Measurements from ENCODE around the gene TUBA4A.

Gene TUBA4A

GRCh38 chr2:219286436-219287115 lies 32.9 kb upstream of the TUBA4A start:
- DNase-seq (ENCODE audit: low spot score), result no peak

- DNase-seq (ENCODE audit: low spot score), result no peak
These were observed 32.2 kb upstream of the TUBA4A start for GRCh38 chr2:219285894-219286425.

GRCh38 chr2:219285373-219285735 lies 31.6 kb upstream of the TUBA4A start:
- no peak for DNase-seq (ENCODE audit: low spot score)

- no peak for DNase-seq (ENCODE audit: low spot score)
These were observed 31.0 kb upstream of the TUBA4A start for GRCh38 chr2:219284501-219285372.

- DNase-seq (ENCODE audit: low spot score), result no peak
These were observed 29.3 kb upstream of the TUBA4A start for GRCh38 chr2:219282943-219283581.

GRCh38 chr2:219282375-219282774 lies 28.7 kb upstream of the TUBA4A start:
- DNase-seq (ENCODE audit: low spot score), result no peak

DNA sequence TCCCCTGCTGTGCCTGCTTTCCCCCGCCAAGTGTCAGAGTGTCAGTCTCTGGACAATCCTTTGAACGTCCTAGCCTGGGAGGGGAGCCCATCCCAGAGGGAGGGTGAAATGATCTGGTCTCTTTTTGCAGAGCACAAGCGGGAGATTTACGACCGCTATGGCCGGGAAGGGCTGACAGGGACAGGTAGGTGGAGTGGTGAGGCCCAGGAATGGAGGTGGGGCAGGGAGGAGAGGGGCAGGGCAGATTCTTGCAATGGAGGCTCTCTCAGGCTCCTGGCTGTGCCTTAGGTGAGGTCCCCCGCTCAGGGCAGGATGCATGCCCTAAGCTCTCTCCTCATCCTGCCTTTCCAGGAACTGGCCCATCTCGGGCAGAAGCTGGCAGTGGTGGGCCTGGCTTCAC lies 27.9 kb upstream of the TUBA4A start:
- DNase-seq (ENCODE audit: low spot score), result no peak

GRCh38 chr2:219280651-219281050 lies 26.9 kb upstream of the TUBA4A start:
- DNase-seq (ENCODE audit: low spot score), result no peak

DNA sequence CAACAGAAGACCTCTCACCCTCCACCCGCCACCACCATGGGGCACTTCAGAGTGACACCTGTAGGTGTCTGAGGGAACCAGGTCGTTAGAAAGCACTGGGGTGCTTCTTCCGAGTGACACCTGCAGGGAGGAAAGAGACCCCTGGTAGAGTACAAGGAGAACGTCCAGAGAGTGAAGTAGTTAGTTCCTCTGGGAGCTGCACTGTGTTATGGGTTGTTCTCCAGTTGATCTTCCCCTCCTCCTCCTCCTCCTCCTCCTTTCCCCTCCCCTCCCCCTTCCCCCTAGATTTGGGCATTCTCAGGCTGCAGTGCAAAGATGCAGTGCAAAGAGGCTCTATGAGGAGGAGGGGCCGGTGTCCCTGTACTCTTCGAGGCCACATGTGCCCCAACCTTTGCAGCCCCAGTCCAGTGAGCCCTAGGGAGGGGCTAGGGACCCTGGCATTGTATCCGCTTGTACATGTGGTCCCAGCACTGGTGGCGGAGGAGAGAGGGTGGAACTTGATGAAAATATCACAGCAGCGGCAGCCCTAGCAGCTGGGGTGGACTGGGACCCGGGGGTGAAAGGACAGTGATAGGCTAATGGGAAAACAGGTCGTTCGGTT lies 26.3 kb upstream of the TUBA4A start:
- no peak for DNase-seq (ENCODE audit: low spot score)

DNA sequence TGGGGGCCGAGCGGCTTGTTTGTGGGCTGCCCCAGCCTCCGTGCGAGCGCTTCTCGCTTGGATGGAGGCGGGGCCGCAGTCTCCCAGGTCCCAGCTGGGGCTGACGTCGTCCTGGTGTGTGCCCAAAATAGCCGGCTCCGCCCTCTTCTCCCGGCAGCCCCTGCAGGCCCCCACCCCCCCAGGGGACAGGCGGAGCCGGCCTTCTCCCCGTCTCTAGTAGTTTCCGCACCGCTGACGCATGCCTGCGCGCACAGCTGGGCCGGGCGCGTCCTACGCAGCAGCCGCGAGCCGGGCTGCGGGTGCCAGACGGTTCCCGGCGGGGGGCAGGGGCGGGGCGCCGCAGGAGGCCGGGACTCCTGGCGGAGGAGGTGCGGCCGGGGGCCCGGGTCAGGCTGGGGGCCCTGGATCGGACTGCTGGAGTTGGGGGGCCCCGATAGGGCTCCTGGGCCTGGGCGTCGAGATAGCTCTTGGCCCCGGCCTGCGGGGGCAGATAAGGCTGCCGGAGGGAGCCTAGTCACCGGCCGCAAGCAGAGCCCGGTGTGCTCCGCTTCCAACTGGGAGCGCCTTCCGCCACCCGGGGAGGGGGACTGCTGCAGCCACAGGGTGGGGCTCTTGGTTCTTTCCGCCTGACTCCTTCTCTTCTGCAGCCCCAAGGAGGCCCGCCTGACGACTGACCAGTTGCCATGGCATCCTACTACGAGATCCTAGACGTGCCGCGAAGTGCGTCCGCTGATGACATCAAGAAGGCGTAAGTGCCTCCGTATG lies 25.6 kb upstream of the TUBA4A start, which contains the start of gene DNAJB2:
DNAJB2 (plus strand) TSS at position 216 of the 765 bp plus-strand sequence; CDS start at position 684, 468 bp downstream.
- DNase-seq (ENCODE audit: low spot score), result peak; percentile 98

DNA sequence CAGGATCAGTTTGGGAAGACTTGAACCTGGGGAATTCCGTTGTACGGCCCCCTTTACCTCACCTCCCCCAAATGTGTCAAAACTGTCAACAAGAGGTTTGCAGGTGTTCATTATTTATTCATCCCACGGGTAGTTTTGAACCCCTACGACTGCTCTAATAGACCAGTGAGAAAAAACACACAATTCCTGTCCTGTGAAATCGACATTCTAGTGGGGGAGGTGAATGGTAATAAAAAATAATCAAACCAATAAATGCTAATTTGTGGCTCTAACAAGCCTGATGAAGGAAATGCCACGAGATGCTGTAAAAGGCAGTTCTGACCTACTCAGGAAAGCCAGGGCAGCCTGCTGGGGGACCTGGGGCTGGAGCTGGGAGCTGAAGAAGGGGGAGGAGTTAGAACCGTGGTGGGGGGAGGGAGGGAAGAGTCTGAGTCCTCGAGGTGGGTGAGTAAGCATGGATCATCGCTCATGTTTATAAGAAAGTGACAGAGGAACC lies 25.0 kb upstream of the TUBA4A start:
- DNase-seq (ENCODE audit: low spot score), result peak; percentile 82

- peak; percentile 84 for DNase-seq (ENCODE audit: low spot score)
These were observed 24.3 kb upstream of the TUBA4A start for GRCh38 chr2:219277703-219278654.

- no peak for DNase-seq (ENCODE audit: low spot score)
These were observed 20.7 kb upstream of the TUBA4A start for GRCh38 chr2:219274361-219274921.

- no peak for DNase-seq (ENCODE audit: low spot score)
These were observed 20.2 kb upstream of the TUBA4A start for GRCh38 chr2:219273937-219274336.

GRCh38 chr2:219272995-219273394 lies 19.3 kb upstream of the TUBA4A start:
- DNase-seq (ENCODE audit: low spot score), result no peak

DNA sequence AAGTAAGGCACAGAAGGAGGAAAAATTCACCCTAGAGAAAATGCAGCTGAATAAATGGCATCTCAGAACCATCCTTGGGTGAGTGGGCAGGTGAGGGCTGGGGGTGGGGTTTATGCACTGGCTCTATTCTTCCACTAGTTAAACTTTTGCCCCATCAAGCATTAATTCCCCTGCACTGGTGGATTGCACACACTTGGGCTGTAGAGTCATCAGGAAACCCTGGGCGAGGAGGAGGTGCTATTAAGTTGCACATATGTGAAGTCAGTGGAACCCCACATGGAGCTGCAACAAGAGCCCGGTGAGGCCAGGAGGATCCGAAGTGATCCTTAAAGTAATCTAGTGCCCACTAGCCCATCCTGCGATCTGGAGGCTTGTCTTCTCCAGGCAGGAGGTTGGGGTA lies 18.6 kb upstream of the TUBA4A start:
- DNase-seq (ENCODE audit: low spot score), result no peak

DNA sequence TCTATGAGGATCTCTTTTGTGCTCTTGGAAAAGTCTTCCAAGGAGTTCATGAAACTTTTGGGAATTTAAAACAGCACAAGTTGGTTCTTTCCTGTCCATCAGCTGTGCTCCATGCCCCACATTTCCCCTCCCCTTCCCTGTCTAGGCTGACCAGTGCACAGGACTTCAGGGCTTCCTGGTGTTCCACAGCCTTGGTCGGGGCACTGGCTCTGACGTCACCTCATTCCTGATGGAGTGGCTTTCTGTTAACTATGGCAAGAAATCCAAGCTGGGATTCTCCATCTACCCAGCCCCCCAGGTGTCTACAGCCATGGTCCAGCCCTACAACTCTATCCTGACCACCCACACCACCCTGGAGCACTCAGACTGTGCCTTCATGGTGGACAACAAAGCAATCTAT lies 17.3 kb upstream of the TUBA4A start:
- DNase-seq (ENCODE audit: low spot score), result no peak

- no peak for DNase-seq (ENCODE audit: low spot score)
These were observed 16.3 kb upstream of the TUBA4A start for GRCh38 chr2:219270055-219270372.

- DNase-seq (ENCODE audit: low spot score), result no peak
These were observed 15.8 kb upstream of the TUBA4A start for GRCh38 chr2:219269362-219270054.

All from NAMALWA (cell line).